ENCODE data around the gene C11orf87.

C11orf87 gene

DNA sequence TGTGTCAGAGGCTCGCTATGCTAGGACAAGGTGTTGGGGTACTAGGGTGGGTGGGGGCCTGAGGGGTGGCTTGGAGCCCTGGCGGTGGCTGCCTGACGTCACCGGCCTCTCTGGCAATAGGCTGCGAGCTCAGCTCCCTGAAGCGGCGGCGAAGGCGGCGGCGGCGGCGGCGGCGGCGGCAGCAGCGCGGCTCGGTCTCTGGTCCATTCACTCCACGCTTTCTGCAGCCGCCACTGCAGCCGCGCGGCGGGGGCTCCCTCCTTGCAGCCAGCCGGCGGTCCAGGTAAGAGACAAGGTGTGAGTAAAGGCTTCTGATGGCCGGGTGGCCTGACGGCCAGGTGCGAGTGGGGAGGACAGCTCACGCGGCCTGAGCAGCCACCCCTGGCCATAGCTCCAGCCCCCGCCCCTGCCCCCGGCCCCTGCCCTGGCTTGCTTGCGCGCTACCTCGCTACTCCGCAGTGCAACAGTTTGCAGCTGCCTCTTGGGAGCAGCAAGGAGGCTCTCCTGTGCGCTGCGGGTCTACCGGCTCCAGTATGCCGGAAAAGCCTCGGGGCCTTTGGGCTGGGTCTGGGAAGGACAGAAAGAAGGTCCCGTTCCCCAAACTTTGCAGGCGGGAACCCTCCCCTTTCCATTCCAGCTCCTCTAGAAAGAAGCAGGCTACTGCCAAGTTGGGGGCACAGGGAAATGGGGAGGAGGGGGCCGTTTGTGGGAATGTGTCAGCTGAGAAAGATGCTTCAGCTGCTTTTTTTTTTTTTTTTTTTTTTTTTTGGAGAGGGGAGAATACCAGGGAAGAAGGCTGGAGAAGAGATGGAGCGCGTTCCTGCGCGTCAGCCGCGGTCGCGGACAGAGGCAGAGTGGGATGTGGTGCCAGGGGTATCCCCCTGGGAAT lies at the start of gene C11orf87:
C11orf87 (plus strand) TSS at position 210 of the 889 bp plus-strand sequence. CDS start 1,444 bp downstream, outside the sequence.
- DNase-seq (ENCODE audit: low spot score): no peak

DNA sequence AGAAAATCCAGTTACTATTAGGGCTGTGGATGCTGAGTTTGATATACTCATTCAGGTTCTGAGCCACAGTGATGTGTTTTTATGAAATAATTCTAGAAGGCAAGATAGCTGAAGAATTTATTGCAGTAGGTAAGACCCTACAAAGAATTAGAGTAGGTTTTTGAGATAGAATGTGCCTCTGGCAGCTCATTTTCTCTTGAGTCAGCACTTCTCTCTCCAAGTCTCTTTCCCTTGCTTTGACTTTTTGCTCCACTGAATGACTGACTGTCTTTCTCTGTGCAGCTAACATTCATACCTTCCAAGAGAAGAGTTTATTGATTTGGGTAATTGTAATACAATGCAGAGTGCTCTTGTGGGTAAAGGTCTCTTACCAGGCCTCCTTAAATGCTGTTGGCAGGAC lies 48.0 kb upstream of the C11orf87 start:
- DNase-seq (ENCODE audit: low spot score): no peak

DNA sequence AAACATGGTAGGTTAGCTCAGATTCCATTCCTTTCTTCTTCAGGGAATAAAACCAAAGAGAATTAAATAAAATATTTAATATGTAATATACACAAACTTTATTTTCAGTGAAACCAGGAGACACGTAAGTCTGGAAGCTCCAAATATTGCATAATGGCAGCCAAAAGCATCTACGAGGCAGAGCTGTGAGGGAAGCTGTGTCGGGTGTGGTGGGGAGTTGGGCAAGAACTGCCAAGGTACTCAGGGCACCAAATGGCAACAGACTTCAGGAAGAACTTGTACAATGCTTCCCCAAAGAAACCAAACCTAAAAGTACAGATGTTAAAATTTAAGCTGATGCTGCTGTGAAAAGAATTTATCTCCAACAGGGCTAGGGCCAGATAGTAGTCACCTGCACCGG lies 47.5 kb upstream of the C11orf87 start:
- no peak for DNase-seq (ENCODE audit: low spot score)

DNA sequence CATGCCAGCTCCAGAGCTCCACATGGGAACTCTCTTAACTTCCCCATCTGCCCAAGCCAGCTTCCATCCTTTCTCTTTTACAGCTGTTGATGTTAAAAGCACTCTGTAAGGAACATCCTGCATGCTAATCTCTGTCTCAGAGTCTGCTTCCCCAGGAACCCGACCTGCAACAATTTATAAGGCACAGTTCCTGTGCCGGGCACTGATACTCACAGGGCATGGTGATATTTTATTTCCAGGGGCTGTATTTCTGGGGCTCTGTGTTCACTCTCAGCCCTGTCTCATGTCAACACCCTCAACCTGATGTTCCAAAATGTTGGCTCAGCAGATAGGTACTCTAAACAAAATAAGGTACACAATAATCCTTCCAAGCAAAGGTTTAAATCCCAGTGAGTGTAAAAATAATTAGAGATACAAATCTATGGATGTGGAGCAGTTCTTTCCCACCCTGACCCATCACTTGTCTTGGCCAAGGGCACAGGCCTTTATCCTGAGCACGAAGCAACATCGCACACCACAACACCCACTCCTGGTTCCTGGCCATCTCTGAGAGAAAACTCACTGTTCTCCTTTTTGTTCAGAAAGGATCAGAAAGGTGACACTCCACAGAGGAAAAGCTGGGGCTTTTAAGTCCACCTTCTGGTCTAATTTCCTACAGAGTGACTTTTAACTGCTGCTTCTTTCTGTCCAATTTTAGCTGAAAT lies 44.8 kb upstream of the C11orf87 start:
- no peak for DNase-seq (ENCODE audit: low spot score)

DNA sequence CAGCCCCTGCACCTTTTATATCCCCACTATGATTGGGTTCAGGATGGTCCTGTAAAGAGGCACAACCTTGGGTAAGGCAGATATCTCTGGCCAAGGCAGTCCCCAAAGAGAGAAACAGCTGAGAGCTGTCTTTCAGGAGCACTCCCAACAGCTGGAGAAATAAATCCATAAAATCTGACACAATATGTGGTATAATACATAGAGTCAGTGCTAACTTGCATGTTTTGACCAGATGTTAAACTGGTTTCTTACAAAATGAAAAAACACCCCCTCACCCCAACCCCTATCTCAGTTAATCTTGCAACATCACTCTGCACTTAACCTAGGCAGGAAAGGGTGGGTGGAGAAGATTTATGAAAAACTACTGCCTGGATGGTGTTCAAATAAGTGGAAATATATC lies 44.0 kb upstream of the C11orf87 start:
- DNase-seq (ENCODE audit: low spot score): no peak

DNA sequence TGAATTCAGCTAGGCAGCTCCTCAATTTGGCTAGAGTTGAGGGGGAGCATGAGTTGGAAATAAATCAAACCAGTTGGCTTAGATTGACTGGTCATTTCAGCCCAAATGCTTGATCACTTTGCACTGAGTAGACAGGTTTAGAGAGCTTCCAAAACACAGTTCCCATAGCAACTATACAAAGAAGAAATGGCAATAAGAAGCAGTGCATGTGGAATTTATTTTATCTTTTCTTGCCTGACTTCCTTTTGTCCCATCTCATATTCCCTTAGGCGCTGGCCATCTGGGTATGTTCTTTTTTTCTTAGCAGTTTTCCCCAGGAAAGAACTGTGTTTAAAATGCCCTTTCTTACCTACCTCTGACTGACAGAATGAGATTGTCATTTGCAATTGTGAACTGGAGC lies 38.7 kb upstream of the C11orf87 start:
- no peak for DNase-seq (ENCODE audit: low spot score)

DNA sequence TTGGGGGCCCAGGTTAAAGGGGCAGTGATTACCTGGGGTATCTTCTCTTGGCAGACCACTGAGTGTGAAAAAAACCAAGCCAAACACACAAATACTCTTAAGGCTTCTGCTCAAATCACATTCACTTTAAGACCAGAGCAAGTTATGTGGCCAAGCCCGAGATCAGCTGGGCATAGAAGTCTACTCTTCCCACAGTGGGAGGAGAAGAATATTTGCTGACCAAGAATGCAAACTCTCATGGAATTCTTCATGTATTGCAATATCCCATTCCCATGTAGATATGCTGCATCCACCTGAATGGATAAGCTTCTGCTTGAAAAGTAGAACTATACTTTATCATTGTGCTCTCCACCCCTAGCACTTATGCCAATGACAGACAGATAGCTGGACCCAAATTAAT lies 37.1 kb upstream of the C11orf87 start:
- DNase-seq (ENCODE audit: low spot score): no peak

DNA sequence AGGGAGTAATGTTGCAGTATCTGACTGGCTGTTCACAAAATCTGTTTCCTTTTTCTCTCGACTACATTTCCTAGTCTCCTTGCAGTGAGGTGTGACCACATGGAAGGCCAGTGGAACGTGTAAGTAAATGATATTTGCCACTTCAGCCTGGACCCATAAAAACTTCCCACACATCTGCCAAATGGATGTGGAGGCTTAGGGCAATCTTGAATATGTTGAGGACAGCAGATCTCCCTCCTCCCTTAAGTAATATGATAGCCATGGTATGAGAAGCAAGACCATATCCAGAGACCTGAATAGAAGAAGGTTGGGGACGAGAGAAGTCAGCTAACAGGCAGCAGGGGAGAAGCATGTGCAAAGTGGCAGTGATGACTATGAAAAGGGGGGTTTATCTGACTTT lies 33.0 kb upstream of the C11orf87 start:
- no peak for DNase-seq (ENCODE audit: low spot score)

DNA sequence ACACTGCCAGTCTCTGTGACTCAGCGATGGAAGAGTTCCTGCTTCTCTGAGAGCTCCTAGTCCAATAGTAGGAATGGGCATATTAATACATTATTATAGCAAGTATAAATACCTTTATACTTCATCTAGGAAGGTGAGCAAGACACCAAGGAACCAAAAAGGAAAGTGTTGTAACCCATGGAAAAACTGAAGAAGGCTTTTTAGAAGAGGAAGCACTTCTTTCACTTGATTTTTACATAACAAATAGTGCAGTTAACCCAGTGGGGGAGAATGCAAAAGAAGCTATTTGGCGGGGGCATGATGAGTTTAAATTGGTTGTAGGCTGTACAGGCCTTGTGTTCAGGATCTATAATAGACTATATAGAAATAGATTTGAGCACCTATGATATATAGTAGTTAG lies 31.2 kb upstream of the C11orf87 start:
- no peak for DNase-seq (ENCODE audit: low spot score)

DNA sequence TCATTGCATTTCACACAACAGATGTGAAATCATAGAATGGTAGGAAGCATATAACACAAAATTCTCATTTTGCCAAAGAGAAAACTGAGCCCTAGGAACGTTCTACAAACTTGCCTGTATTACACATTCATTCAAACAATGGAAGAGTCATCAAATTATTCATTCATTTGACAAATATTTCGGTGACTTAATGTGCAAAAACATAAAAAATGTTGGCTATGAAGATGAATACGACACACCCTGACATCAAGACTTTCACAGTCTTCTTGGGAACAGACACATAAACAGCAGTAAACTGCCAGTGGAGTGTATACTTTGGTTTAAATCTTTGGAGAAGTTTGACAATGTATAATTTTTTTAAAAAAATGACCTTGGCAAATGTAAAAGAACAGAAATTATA lies 20.4 kb upstream of the C11orf87 start:
- DNase-seq (ENCODE audit: low spot score): no peak

DNA sequence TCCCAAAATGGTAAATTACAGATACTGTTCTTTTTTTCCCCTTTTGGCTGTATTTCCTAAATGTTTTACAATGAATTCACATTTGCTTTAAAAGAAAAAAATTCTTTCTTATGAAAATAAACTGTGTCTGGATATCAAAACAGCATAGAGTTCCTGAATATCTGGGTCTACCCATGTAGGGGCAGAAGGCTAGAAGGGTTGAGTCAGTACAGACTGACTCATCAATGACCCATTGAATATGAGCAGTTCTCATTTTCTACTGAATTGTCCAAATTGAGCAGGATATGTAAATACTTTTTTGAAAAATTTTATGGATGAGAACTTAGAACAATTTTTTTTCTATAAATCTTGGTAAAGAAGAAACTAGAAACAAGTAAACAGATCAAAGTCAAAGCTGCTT lies 16.3 kb upstream of the C11orf87 start:
- DNase-seq (ENCODE audit: low spot score): no peak

DNA sequence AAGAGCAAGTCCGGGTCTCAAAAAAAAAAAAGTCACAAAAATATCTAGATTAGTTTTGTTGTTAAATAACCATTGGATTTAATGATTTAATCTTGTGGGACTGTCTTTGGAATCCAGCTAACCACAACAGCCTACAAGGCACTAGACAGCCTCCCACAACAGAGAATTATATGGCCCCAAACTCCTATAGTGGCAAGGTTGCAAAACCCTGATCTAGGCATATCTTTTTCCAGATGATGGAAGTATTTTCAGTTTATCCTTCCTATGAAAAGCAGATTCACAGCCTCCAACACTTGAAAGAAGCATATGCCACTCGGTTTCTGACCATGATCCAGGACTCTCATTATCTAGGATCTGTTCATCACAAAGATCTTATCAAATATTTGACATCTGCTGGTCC lies 5.4 kb upstream of the C11orf87 start:
- DNase-seq (ENCODE audit: low spot score): no peak

DNA sequence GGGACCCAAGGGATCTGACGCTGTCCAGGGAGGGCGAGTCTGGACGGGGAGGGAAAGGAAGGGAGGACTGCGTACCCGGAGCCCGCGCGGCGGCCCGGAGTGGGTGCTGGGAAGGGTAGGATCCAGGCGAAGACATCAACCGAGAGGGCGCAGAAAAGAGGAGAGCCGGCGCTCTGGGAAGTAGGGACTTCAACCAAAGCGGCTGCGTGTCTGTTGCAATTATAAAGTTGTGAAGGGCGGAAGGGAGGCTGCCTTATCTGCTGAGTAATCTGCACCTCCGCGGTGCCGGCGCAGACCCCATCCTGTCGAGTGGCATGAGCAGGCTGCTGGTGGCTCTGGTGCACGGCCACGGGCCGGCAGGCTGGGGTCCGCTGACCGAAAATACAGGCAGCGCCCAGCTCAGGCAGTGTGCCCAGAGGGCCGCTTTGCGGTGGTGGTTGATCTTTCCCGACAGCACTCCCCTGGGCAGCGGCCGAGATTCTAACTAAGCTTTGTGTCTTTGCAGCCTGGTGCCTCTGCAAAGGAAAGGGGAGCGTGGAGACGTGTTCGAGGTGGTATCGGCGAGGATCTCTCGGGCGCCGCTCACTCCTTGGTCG lies 978 bp downstream of the C11orf87 start:
- DNase-seq (ENCODE audit: low spot score): no peak

DNA sequence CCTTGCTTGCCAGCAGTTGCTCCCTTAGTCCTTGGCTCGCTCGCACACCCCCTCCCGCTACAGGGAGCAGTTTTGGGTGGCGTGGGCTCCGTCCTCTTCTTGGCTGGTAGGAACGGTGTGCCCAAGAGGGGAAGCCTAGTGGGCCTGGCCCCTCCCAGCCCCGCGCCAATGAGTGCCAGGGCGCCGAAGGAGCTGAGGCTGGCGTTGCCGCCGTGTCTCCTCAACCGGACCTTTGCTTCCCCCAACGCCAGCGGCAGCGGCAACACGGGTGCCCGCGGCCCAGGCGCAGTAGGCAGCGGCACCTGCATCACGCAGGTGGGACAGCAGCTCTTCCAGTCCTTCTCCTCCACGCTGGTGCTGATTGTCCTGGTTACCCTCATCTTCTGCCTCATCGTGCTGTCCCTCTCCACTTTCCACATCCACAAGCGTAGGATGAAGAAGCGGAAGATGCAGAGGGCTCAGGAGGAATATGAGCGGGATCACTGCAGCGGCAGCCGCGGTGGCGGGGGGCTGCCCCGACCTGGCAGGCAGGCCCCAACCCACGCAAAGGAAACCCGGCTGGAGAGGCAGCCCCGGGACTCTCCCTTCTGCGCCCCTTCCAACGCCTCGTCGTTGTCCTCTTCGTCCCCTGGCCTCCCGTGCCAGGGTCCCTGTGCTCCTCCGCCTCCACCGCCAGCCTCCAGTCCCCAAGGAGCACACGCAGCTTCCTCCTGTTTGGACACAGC lies 1.6 kb downstream of the C11orf87 start:
- DNase-seq (ENCODE audit: low spot score): no peak

DNA sequence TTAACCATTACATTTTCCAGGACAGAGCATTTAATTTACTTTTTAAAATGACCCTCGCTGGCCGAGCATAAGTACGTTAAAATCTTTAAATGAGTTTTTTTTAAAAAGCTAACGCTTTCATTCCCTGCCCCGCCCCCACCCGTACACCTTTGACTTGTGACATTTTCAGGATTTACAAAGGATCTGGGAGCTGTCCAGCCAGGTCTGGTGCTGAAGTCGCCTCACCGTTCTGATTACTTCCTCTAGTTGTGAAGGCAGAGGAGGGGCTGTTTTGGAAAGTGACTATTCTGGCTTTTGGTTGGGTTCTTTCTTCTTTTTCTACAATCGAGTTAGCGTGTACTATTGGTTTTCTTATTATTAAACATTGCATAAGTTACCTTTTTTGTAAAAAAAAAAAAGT lies 2.9 kb downstream of the C11orf87 start:
- DNase-seq (ENCODE audit: low spot score): peak; percentile 26

DNA sequence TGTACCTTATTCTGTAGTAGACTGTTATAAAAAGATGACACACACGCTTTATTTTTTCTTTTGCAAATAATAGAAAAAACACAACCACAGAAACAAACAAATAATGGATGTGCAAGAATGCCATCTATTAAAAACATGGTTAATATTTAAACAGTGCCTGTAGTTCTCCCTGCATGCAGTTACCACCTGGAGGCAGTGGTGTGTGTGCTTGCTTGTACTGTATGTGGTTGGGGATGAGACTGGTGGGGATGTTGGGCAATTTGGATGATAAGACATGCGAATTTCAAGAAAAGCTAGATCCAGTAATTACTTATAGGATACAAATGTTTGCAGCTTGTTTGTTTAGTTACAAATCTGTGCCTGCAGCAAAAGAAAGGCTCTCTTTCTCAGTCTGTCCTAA lies 3.6 kb downstream of the C11orf87 start:
- no peak for DNase-seq (ENCODE audit: low spot score)

DNA sequence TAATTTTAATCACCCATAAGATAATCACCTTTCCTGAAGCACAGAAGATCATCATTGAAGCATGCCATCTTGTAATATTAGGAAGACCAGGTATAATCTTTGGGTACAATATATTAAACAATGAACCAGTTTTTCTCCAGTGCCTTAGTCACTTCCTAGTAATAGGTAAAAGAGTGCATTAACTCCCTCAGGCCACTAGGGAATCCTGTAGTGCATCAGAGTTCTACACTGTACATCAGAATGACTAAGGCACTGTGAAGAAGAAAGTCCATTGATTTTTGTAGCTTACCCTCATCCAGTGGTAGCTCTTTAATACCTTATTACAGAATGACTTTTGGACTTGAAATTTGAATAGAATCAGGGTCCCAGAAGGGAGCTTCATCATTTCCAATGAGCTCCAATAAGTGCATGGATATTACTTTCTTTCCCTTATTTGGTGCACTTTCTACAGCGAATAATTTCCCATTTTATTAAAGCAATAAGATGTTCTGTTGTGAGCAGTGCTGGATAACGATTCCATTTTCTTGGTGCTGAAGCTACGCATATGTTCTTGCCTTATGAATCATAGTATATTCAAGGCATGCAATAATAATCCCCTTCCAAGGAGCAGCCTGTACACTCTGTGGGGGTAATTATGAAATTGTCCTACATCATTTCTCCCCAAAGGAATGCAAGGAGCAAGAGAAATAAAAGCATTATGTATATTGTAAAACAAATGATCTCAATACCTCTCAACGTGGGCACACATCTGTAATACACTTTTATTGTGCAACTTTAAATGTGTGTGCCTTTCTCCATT lies 4.7 kb downstream of the C11orf87 start:
- peak; percentile 5 for DNase-seq (ENCODE audit: low spot score)

DNA sequence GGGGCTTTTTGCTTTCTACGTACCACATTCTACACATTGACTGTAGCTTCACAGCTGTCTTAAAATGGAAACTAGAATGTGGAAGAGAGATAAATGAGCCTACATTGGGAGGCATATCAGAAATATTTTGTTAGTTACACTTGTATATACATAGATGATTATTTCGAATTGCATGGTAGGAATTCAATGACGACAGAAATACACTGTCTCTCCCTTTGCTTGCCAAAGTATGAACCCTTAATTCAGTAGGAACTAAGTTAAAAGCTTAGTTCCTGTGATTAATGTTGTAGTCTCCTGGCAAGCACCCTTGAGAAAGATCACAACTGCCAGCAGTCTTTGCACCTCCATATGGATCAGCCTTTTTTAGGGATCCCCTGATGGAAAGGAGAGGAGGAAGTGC lies 10.1 kb downstream of the C11orf87 start:
- no peak for DNase-seq (ENCODE audit: low spot score)

DNA sequence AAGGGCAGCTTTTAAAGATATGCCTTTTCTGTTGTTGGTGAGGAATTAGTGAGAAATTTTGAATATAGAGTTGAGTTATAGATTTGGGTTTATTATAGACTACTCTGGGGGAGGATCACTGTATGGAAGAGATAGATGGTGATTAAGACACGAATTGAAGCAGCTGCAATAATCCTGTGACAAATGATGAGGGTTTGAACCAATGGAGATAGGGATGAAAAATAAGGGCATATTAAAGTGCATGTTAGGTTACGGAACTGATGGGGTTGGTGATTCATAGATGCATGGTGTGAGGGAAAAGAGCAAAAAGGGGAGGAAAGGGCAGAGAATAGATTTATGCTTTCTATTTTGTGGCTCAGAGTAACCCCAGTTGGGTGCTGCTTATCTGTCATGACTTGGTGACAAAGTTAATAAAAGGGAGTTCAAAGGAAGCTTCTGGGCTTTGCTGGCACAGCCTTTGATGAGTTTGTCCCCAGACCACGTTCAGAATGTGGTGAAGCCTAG lies 11.8 kb downstream of the C11orf87 start:
- no peak for DNase-seq (ENCODE audit: low spot score)

DNA sequence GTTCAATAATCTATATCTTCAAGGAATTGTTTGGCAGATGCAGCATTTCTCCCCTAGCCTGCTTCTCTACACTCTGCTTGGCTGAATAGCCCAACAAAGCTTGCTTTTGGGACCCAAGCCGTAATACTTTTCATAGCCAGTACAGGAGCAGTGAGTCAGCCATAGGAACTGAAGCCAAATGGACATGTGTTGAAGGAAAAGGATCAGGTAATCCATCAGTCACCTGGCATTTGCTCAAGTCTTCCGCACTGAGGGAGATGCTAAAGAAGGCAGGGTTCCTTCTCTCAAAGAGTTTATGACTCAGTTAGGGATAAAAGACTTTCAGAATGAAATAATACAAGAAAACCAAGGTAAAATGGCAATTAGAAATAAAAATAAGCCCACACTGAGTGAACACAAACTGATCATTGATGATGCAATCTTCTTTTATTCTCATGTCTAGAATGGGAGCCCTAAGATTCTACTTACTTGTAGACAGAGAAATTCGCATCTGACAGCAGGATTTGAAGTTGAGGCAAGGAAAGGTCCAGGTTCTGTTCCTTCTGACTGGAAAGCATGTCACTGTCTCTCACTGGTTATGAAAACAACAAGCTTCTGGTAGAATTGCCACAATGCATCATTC lies 13.2 kb downstream of the C11orf87 start:
- DNase-seq (ENCODE audit: low spot score): no peak

DNA sequence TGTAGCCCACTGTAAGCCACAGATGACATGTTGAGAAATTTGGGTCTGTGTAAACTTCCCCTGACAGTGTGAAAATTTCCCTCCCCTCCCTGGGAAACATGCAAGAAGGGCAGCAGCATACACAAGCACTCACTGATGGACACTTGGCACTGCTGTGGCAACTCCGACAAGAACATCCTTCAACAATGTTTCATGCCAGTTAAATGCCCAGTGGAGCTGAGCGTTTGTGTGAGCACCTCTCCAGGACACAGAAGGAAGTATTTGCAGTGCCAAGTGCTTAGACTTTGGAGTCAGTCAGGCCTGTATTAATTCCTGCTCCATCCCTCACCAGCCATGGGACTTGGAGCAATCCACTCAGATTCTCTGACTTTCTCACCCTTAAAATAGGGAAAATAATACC lies 17.7 kb downstream of the C11orf87 start:
- no peak for DNase-seq (ENCODE audit: low spot score)

All from SW480 (cell line).